Kidney epithelial cell (primary cell): ENCODE data around the gene TSPO. TPM values are rescaled to one million over a fixed set of nuclear protein-coding genes. Genes with fewer than 3 reads are reported as not detected.

Experiments used
- DNase-seq: peaks from one replicate; pipeline ENCODE4 v3.0.0-alpha.2; 2010; ENCODE audit warnings: low read depth
- H3K27me3 ChIP-seq: 2 replicates; pipeline ENCODE4 v1.6.0; 2011; ENCODE audit warnings: low read length; ENCODE audit not compliant: control insufficient read depth, insufficient read depth
- H3K36me3 ChIP-seq: 2 replicates; pipeline ENCODE4 v1.5.1; 2011; ENCODE audit warnings: low read length; ENCODE audit not compliant: control insufficient read depth, insufficient read depth
- H3K4me3 ChIP-seq: 2 replicates; pipeline ENCODE4 v1.5.1; 2011; ENCODE audit warnings: low read depth, mild to moderate bottlenecking, control low read depth, low read length
- CTCF ChIP-seq: IDR thresholded peaks from 2 replicates; pipeline ENCODE4 v1.5.1; 2011; ENCODE audit warnings: mild to moderate bottlenecking, moderate library complexity, low read length, control low read depth, inconsistent platforms; ENCODE audit not compliant: insufficient read depth, poor library complexity, severe bottlenecking
- total RNA-seq: library from RNA; depleted of rRNA; stranded (reverse); fragments of >200 nt; gene quantifications from 2 replicates; pipeline ENCODE4 v1.2.3, GENCODE V29; 2015

TSPO gene
- total RNA-seq, 1 donor from 2014 or later, result 394 TPM

DNA sequence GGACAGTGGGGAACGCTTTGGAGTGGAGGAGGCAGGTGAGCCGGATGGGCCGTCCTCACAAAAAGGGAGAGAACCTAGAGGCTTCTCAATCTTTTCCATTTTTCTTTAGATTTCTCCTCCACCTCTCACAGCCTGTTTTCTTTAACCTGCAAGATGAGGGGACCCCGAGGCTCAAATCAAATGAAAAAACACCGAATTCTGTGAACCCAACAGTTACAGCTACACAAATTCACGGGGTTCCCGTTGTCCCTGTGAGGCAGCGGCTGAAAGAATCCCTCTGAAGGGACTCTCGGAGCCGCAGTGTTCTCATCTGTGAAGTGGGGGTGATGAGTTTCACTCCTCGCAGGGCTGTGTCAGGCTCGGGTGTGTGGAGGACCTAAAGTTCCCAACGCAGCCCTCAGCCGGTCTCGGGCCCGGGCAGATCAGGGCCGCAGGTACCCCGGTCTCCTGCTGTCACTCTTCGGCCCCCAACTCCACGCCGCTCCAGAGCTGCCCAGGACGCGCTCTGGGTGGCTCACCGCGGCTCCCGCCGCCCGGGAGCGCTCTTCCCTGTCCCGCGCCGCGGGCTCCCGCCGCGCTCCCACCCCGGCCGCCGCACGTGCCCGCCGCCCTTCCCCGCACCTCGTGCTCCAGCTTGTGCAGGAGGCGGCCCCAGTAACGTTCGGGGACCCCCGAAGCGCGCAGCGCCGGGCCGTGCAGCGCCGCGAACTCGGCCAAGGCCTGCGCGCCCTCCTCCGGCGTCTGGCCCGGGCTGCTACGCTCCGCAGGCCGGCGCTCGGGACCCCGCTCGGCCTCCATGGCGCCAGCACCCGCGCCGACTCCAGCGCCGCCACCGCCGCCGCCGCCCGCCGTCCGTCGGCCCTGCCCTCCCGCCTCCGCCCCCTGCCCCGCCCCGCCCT lies 35.2 kb downstream of the TSPO start, which contains the start of gene TTLL12:
TTLL12 (minus strand) TSS at position 863 of the 899 bp plus-strand sequence; CDS start at position 798, 65 bp downstream.
- H3K27me3 ChIP-seq, result no peaks in the 10 kb centered on the region
- H3K4me3 ChIP-seq, result peak within 1 kb of the TSS; percentile 61
- H3K36me3 ChIP-seq, result no peaks in the 10 kb centered on the region
- TF ChIP-seq CTCF, result no peak
- DNase-seq, result no peak

DNA sequence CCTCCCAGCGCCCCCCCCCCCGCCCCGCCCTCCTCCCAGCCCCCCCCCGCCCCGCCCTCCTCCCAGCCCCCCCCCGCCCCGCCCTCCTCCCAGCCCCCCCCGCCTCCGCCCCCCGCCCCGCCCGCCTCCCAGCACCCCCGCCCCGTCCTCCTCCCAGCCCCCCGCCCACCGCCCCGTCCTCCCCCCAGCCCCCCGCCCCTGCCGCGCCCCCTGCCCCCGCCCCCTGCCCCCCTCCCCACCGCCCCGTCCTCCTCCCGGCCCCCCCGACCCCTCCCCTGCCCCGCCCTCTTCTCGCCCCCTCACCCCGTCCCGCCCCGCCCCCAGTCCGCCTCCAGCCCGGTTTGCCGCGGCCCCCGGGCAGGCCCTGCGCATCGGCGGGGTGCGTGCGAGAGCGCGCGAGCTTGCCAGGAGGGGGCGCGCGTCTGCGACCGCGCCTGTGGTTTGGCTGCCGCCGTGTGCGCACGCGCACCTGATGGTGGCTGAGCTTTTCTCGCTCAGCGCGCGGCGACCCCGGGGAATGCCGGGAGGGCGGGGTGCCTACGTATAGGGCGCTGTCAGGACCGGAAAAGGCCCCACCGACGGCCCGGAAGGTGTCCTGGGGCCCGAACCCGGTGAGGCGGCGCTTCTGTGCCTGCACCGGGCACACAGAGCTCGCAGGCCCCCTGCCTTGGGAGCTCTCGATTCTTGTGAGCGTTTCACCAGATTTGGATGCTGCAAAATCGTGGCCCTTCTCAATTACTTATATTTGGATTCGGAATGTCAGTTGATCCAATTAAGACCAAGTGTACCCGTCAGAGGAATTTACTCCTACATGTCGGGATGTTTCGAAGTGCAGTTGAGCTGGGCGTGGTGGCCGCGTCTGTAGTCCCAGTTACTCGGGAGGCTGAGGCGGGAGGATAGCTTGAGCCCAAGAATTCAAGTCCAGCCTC lies 36.1 kb downstream of the TSPO start:
- DNase-seq, result peak; percentile 58
- TF ChIP-seq CTCF, result peak; percentile 47
- H3K4me3 ChIP-seq, result peak overlapping the region; percentile 46
- H3K27me3 ChIP-seq, result no peaks in the 10 kb centered on the region
- no peaks in the 10 kb centered on the region for H3K36me3 ChIP-seq

- DNase-seq, result no peak
- H3K27me3 ChIP-seq, result no peaks in the 10 kb centered on the region
- no peak overlapping the region for H3K4me3 ChIP-seq
- H3K36me3 ChIP-seq, result no peaks in the 10 kb centered on the region
- TF ChIP-seq CTCF, result no peak
Observed at GRCh38 chr22:43188829-43189545, 37.6 kb downstream of the TSPO start.

DNA sequence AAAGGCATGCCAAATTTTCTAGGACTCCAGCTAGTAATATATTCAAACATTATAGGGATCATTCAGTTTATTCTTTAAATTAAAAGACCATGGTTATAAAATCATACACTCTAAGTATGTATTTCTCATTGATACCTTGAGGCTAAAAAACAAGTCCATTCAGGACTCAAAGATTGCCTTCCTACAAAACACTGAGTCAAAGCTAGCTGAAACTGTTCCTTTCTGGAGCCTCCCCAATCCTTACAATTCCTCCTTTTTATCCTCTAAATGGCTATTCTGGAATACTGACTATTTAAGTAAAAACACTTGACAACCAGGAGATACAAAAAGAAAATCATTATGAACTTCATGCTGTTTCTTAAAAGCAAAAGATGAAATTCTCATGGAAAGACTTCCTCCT lies 40.5 kb downstream of the TSPO start:
- no peak for TF ChIP-seq CTCF
- no peaks in the 10 kb centered on the region for H3K27me3 ChIP-seq
- no peak overlapping the region for H3K4me3 ChIP-seq
- DNase-seq, result no peak
- no peaks in the 10 kb centered on the region for H3K36me3 ChIP-seq

GRCh38 chr22:43197271-43197941 lies 46.0 kb downstream of the TSPO start:
- no peak for DNase-seq
- no peaks in the 10 kb centered on the region for H3K36me3 ChIP-seq
- TF ChIP-seq CTCF, result no peak
- H3K27me3 ChIP-seq, result peaks cover 6% of the 10 kb centered on the region
- H3K4me3 ChIP-seq, result no peak overlapping the region
